NK-92 (cell line): ENCODE measurements around the gene ESRRA.
"Not testable (repeated sequence)": the region's sequence is repeated elsewhere in the genome, so short reads cannot be mapped to it uniquely, and the experiment has no call there.

Experiments
- DNase-seq: peaks from one replicate; lab custom pipeline; 2025; ENCODE audit not compliant: unreplicated experiment; lab: John Stamatoyannopoulos, UW

ESRRA gene

GRCh38 chr11:64307795-64308194, 2.5 kb downstream of the ESRRA start:
- DNase-seq = not testable (repeated sequence)

- DNase-seq = no peak
These were observed 7.6 kb downstream of the ESRRA start for GRCh38 chr11:64312947-64313346.

- no peak for DNase-seq
These were observed 8.3 kb downstream of the ESRRA start for GRCh38 chr11:64313491-64314145.

GRCh38 chr11:64314146-64314804, 9.0 kb downstream of the ESRRA start:
- no peak for DNase-seq

GRCh38 chr11:64314805-64315561, 9.7 kb downstream of the ESRRA start:
- DNase-seq = no peak

- not testable (repeated sequence) for DNase-seq
These were observed 10.6 kb downstream of the ESRRA start for GRCh38 chr11:64315667-64316526.

GRCh38 chr11:64316672-64317324, 11.5 kb downstream of the ESRRA start:
- no peak for DNase-seq

GRCh38 chr11:64317325-64317960, 12.1 kb downstream of the ESRRA start, which contains the start of gene TRMT112:
Gene TRMT112 (minus strand): TSS chr11:64317559. CDS start chr11:64317526, 33 bp downstream.
- peak; percentile 88 for DNase-seq

- DNase-seq = peak; percentile 67
These were observed 12.8 kb downstream of the ESRRA start, which contains the start of gene PRDX5 for GRCh38 chr11:64317961-64318765. Gene PRDX5 (plus strand): TSS chr11:64318121. CDS start chr11:64318216, 95 bp downstream.

- no peak for DNase-seq
These were observed 13.7 kb downstream of the ESRRA start for GRCh38 chr11:64318766-64319761.

- no peak for DNase-seq
These were observed 15.2 kb downstream of the ESRRA start for GRCh38 chr11:64320556-64320955.

GRCh38 chr11:64321026-64321425, 15.7 kb downstream of the ESRRA start:
- no peak for DNase-seq

- no peak for DNase-seq
These were observed 16.2 kb downstream of the ESRRA start for GRCh38 chr11:64321533-64321932.

- no peak for DNase-seq
These were observed 17.6 kb downstream of the ESRRA start for GRCh38 chr11:64322925-64323260.

- DNase-seq = no peak
These were observed 18.0 kb downstream of the ESRRA start for GRCh38 chr11:64323373-64323772.

GRCh38 chr11:64323984-64324383, 18.7 kb downstream of the ESRRA start:
- DNase-seq = not testable (repeated sequence)

- DNase-seq = no peak
These were observed 19.6 kb downstream of the ESRRA start for GRCh38 chr11:64324692-64325469.
